GM12878 (cell line): ENCODE results near the gene KCNJ16. TPM values are rescaled to one million over a fixed set of nuclear protein-coding genes. Genes with fewer than 3 reads are reported as not detected.
A peak's percentile ranks its signal among the peaks of the same experiment; 100 is the strongest.

ENCODE experiments used
- BCL11A ChIP-seq: IDR thresholded peaks from 2 replicates; pipeline ENCODE4 v1.6.1; 2011; ENCODE audit warnings: low read depth, low read length
- BHLHE40 ChIP-seq, 2 experiments: fragments of 450-650 bp in 1 of 2; IDR thresholded peaks; 2 replicates each; pipeline ENCODE4 v1.6.1; 2011 to 2017; ENCODE audit warnings: low read depth in 2 of 2, borderline replicate concordance in 1 of 2, improper control_type of control experiment in 1 of 2, low read length in 1 of 2, mild to moderate bottlenecking in 1 of 2
- CREM ChIP-seq: IDR thresholded peaks from 2 replicates; pipeline ENCODE4 v1.6.1; 2014; ENCODE audit warnings: antibody characterized with exemption, low read depth
- DPF2 ChIP-seq: fragments of 450-650 bp; IDR thresholded peaks from 2 replicates; pipeline ENCODE4 v1.6.1; 2017; ENCODE audit warnings: mild to moderate bottlenecking
- EED ChIP-seq: sonication (generic); IDR thresholded peaks from 2 replicates; pipeline ENCODE4 v1.6.1; 2016; ENCODE audit warnings: antibody characterized with exemption, low read depth
- EP300 ChIP-seq, 2 experiments: fragments of 150-350 bp in 1 of 2; IDR thresholded peaks; 2 replicates each; pipeline ENCODE4 v1.6.1; 2011 to 2012; ENCODE audit warnings: low read depth in 2 of 2, low read length in 2 of 2, borderline replicate concordance in 1 of 2, improper control_type of control experiment in 1 of 2, inconsistent platforms in 1 of 2; ENCODE audit not compliant: control insufficient read depth in 1 of 2
- FOXM1 ChIP-seq: IDR thresholded peaks from 2 replicates; pipeline ENCODE4 v1.6.1; 2012; ENCODE audit warnings: low read depth, mild to moderate bottlenecking, inconsistent platforms, low read length, moderate library complexity
- IKZF2 ChIP-seq, 2 experiments: fragments of 450-650 bp; IDR thresholded peaks; 2 replicates each; pipeline ENCODE4 v1.6.1; 2017; ENCODE audit warnings: mild to moderate bottlenecking in 2 of 2, moderate library complexity in 2 of 2
- NFIC ChIP-seq: IDR thresholded peaks from 2 replicates; pipeline ENCODE4 v1.6.1; 2012; ENCODE audit warnings: low read depth, mild to moderate bottlenecking, inconsistent platforms, low read length, moderate library complexity
- NFXL1 ChIP-seq: fragments of 450-650 bp; IDR thresholded peaks from 2 replicates; pipeline ENCODE4 v1.6.1; 2017; ENCODE audit warnings: antibody characterized with exemption, mild to moderate bottlenecking, borderline replicate concordance
- PAX5 ChIP-seq: IDR thresholded peaks from 2 replicates; pipeline ENCODE4 v1.6.1; 2011; ENCODE audit warnings: low read depth, low read length, borderline replicate concordance
- PAX8 ChIP-seq: fragments of 450-650 bp; IDR thresholded peaks from 2 replicates; pipeline ENCODE4 v1.6.1; 2017; ENCODE audit warnings: mild to moderate bottlenecking, moderate library complexity
- RCOR1 ChIP-seq: conservative IDR thresholded peaks from 2 replicates; pipeline ENCODE4 v1.6.1; 2012; ENCODE audit warnings: low read depth, low read length, improper control_type of control experiment
- RELA ChIP-seq: fragments of 450-650 bp; IDR thresholded peaks from 2 replicates; pipeline ENCODE4 v1.8.0; 2014; ENCODE audit warnings: borderline replicate concordance; ENCODE audit not compliant: partially characterized antibody
- SMARCA5 ChIP-seq: fragments of 450-650 bp; IDR thresholded peaks from 2 replicates; pipeline ENCODE4 v1.6.1; 2017; ENCODE audit warnings: mild to moderate bottlenecking
- SRF ChIP-seq, 2 experiments: IDR thresholded peaks; 2 replicates each; pipeline ENCODE4 v1.6.1; 2011; ENCODE audit warnings: low read depth in 2 of 2, low read length in 2 of 2, mild to moderate bottlenecking in 1 of 2, moderate library complexity in 1 of 2
- TAF1 ChIP-seq: IDR thresholded peaks from 2 replicates; pipeline ENCODE4 v1.6.1; 2011; ENCODE audit warnings: mild to moderate bottlenecking, low read depth, low read length, borderline replicate concordance
- TBL1XR1 ChIP-seq: IDR thresholded peaks from 2 replicates; pipeline ENCODE4 v1.6.1; 2012; ENCODE audit warnings: low read depth, low read length, improper control_type of control experiment
- TCF3 ChIP-seq: IDR thresholded peaks from 2 replicates; pipeline ENCODE4 v1.6.1; 2012; ENCODE audit warnings: low read depth, mild to moderate bottlenecking, low read length, borderline replicate concordance; ENCODE audit not compliant: insufficient read depth
- ZBED1 ChIP-seq: IDR thresholded peaks from 2 replicates; pipeline ENCODE4 v1.6.1; 2016; ENCODE audit warnings: borderline replicate concordance
- ZNF217 ChIP-seq: fragments of 450-650 bp; IDR thresholded peaks from 2 replicates; pipeline ENCODE4 v1.6.1; 2017; ENCODE audit warnings: antibody characterized with exemption, mild to moderate bottlenecking
- ZNF24 ChIP-seq: fragments of 450-650 bp; IDR thresholded peaks from 2 replicates; pipeline ENCODE4 v1.6.1; 2017; ENCODE audit warnings: antibody characterized with exemption, mild to moderate bottlenecking
- polyA plus RNA-seq, 11 experiments: library from polyadenylated mRNA; depleted of rRNA in 4 of 11; unstranded in 6 of 11; stranded (reverse) in 5 of 11; fragments of >200 nt; fragmentation: Nextera tagmentation in 4 of 11; fragmentation: Illumina TruSeq in 1 of 11; extraction: Ambion mirVana in 4 of 11; extraction: Trizol in 1 of 11; gene quantifications; 1 replicate in 1 of 11; 2 replicates in 10 of 11; pipeline versions ENCODE4 v1.2.1 to v1.2.3, GENCODE V29; 2011 to 2016; ENCODE audit warnings: inconsistent platforms in 2 of 11, missing spikeins in 2 of 11, low read depth in 1 of 11
- total RNA-seq, 4 experiments: library from RNA; depleted of rRNA in 3 of 4; stranded (reverse); fragments of >200 nt in 3 of 4; fragmentation: Illumina TruSeq in 1 of 4; extraction: Trizol in 1 of 4; gene quantifications; 2 replicates each; pipeline versions ENCODE4 v1.2.1 to v1.2.3, GENCODE V29; 2013 to 2021
- TF ChIP-seq, protein P1 (sequence below): fragments of 450-650 bp; IDR thresholded peaks from 2 replicates; pipeline ENCODE4 v1.6.1; 2016; ENCODE audit warnings: mild to moderate bottlenecking
- TF ChIP-seq, protein P2 (sequence below): IDR thresholded peaks from 2 replicates; pipeline ENCODE4 v1.6.1; 2011; ENCODE audit warnings: mild to moderate bottlenecking, low read depth, low read length, moderate library complexity; ENCODE audit not compliant: insufficient replicate concordance
- TF ChIP-seq, protein P3 (sequence below): fragments of 450-650 bp; IDR thresholded peaks from 2 replicates; pipeline ENCODE4 v1.6.1; 2017; ENCODE audit warnings: low read depth, mild to moderate bottlenecking, moderate library complexity
- TF ChIP-seq, protein P4 (sequence below): IDR thresholded peaks from 2 replicates; pipeline ENCODE4 v1.6.1; 2012; ENCODE audit warnings: low read length, inconsistent platforms

The KCNJ16 gene
- total and polyA plus RNA-seq, 10 of the 15 experiments (the other 5 are each of a cell fraction or from before 2014, with no cell fraction given): 0.08 to 0.24 (median 0.20) TPM; not detected in 7

- TF ChIP-seq, protein P1, sequence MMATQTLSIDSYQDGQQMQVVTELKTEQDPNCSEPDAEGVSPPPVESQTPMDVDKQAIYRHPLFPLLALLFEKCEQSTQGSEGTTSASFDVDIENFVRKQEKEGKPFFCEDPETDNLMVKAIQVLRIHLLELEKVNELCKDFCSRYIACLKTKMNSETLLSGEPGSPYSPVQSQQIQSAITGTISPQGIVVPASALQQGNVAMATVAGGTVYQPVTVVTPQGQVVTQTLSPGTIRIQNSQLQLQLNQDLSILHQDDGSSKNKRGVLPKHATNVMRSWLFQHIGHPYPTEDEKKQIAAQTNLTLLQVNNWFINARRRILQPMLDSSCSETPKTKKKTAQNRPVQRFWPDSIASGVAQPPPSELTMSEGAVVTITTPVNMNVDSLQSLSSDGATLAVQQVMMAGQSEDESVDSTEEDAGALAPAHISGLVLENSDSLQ: peak; percentile 59; the same call in 1 of the 2 replicates
- TF ChIP-seq NFIC (peak; percentile 91), CREM (peak; percentile 89), BCL11A (peak; percentile 87), IKZF2 (IDR thresholded peaks at IDR 0.05) (peak in 1 of 2 experiments; percentile 77; a peak in 3 of 4 replicates), ZBED1 (peak; percentile 62; the same call in 1 of the 2 replicates), SRF (IDR thresholded peaks at IDR 0.05; ENCODE audit: low read depth in 2 of 2, low read length in 2 of 2) (peak in 1 of 2 experiments; percentile 79; a peak in 1 of 4 replicates), TAF1 (peak; percentile 53; the same call in 1 of the 2 replicates), RELA (no peak), FOXM1 (peak; percentile 75), ZNF24 (no peak), EP300 (IDR thresholded peaks at IDR 0.05; ENCODE audit: borderline replicate concordance in 1 of 2, control insufficient read depth in 1 of 2, low read depth in 2 of 2, low read length in 2 of 2) (peak; percentile 67 to 89), ZNF217 (peak; percentile 90; the same call in 1 of the 2 replicates), PAX5 (0 out of 2 replicates have a peak, but pooled peaks have one; percentile 67), DPF2 (peak; percentile 88), TCF3 (0 out of 2 replicates have a peak, but pooled peaks have one; percentile 41), SMARCA5 (no peak), BHLHE40 (IDR thresholded peaks at IDR 0.05; ENCODE audit: borderline replicate concordance in 1 of 2, low read depth in 2 of 2, low read length in 1 of 2) (peak; percentile 50 to 54; a peak in 2 of 4 replicates), RCOR1 (peak; percentile 80; the same call in 1 of the 2 replicates), EED (peak; percentile 73), TBL1XR1 (peak; percentile 68; the same call in 1 of the 2 replicates), PAX8 (no peak), NFXL1 (no peak)
- TF ChIP-seq, protein P2, sequence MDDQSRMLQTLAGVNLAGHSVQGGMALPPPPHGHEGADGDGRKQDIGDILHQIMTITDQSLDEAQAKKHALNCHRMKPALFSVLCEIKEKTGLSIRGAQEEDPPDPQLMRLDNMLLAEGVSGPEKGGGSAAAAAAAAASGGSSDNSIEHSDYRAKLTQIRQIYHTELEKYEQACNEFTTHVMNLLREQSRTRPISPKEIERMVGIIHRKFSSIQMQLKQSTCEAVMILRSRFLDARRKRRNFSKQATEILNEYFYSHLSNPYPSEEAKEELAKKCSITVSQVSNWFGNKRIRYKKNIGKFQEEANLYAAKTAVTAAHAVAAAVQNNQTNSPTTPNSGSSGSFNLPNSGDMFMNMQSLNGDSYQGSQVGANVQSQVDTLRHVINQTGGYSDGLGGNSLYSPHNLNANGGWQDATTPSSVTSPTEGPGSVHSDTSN: peak; percentile 40
- TF ChIP-seq, protein P3, sequence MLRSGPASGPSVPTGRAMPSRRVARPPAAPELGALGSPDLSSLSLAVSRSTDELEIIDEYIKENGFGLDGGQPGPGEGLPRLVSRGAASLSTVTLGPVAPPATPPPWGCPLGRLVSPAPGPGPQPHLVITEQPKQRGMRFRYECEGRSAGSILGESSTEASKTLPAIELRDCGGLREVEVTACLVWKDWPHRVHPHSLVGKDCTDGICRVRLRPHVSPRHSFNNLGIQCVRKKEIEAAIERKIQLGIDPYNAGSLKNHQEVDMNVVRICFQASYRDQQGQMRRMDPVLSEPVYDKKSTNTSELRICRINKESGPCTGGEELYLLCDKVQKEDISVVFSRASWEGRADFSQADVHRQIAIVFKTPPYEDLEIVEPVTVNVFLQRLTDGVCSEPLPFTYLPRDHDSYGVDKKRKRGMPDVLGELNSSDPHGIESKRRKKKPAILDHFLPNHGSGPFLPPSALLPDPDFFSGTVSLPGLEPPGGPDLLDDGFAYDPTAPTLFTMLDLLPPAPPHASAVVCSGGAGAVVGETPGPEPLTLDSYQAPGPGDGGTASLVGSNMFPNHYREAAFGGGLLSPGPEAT: peak; percentile 57; the same call in 1 of the 2 replicates
- TF ChIP-seq, protein P4, sequence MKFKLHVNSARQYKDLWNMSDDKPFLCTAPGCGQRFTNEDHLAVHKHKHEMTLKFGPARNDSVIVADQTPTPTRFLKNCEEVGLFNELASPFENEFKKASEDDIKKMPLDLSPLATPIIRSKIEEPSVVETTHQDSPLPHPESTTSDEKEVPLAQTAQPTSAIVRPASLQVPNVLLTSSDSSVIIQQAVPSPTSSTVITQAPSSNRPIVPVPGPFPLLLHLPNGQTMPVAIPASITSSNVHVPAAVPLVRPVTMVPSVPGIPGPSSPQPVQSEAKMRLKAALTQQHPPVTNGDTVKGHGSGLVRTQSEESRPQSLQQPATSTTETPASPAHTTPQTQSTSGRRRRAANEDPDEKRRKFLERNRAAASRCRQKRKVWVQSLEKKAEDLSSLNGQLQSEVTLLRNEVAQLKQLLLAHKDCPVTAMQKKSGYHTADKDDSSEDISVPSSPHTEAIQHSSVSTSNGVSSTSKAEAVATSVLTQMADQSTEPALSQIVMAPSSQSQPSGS: peak; percentile 65; the same call in 1 of the 2 replicates
Observed at GRCh38 chr17:70137451-70138230, 62.6 kb downstream of the KCNJ16 start (continued).
